CD4-positive, alpha-beta T cell (primary cell): Measurements from ENCODE around the gene NRGN. TPM values are rescaled to one million over a fixed set of nuclear protein-coding genes. Genes with fewer than 3 reads are reported as not detected.

ENCODE experiments used
- ATAC-seq: fragments of 200-7000 bp; cut with Tn5 transposase; one replicate; pipeline ENCODE4 v1.10.0; 2022; ENCODE audit warnings: mild to moderate bottlenecking; ENCODE audit not compliant: poor library complexity
- CTCF ChIA-PET: fragments of 350-600 bp; sonication (Branson Sonifier 250); formaldehyde crosslinking; loops from one replicate; lab custom pipeline; 2021; ENCODE audit warnings: antibody characterized with exemption, inconsistent platforms; lab: Charles Lee
- POLR2A ChIA-PET: fragments of 350-600 bp; sonication (Branson Sonifier 250); formaldehyde crosslinking; loops from one replicate; lab custom pipeline; 2021; ENCODE audit warnings: antibody characterized with exemption, inconsistent platforms; lab: Charles Lee
- DNase-seq, 14 experiments: peaks; one replicate each; pipeline ENCODE4 v3.0.0-alpha.2; 2013 to 2020; ENCODE audit warnings: mixed read lengths in 2 of 14
- H3K27ac ChIP-seq, 2 donors: one replicate each; pipeline versions ENCODE4 v1.5.1 to v1.7.0; 2013; ENCODE audit warnings: low read length in 2 of 2, low read depth in 1 of 2, mild to moderate bottlenecking in 1 of 2
- H3K27me3 ChIP-seq, 2 experiments: 1 replicate in 1 of 2; 2 replicates in 1 of 2; pipeline versions ENCODE4 v1.6.1 to v1.7.0; 2013; ENCODE audit warnings: low read length in 2 of 2, control low read depth in 1 of 2, mild to moderate bottlenecking in 1 of 2, moderate library complexity in 1 of 2; ENCODE audit not compliant: insufficient read depth in 2 of 2, control insufficient read depth in 1 of 2
- H3K36me3 ChIP-seq: one replicate; pipeline ENCODE4 v1.6.1; 2013; ENCODE audit warnings: low read length, control low read depth; ENCODE audit not compliant: insufficient read depth
- H3K4me1 ChIP-seq: one replicate; pipeline ENCODE4 v1.6.1; 2013; ENCODE audit warnings: low read length, control low read depth; ENCODE audit not compliant: insufficient read depth
- H3K4me3 ChIP-seq: one replicate; pipeline ENCODE4 v1.5.1; 2013; ENCODE audit warnings: mild to moderate bottlenecking, low read length, moderate library complexity
- H3K9me3 ChIP-seq, 2 experiments: 1 replicate in 1 of 2; 2 replicates in 1 of 2; pipeline versions ENCODE4 v1.6.1 to v1.7.0; 2013; ENCODE audit warnings: low read length in 2 of 2, mild to moderate bottlenecking in 2 of 2, control low read depth in 1 of 2, moderate library complexity in 1 of 2; ENCODE audit not compliant: control insufficient read depth in 1 of 2, insufficient read depth in 1 of 2
- H3K27ac Mint-ChIP-seq: one replicate; pipeline ENCODE4 v1.8.0; 2020; ENCODE audit warnings: mixed read lengths
- H3K27me3 Mint-ChIP-seq: one replicate; pipeline ENCODE4 v1.8.0; 2021; ENCODE audit warnings: mixed read lengths
- H3K36me3 Mint-ChIP-seq: one replicate; pipeline ENCODE4 v1.8.0; 2021; ENCODE audit warnings: low read depth, mixed read lengths
- H3K4me1 Mint-ChIP-seq: one replicate; pipeline ENCODE4 v1.8.0; 2021; ENCODE audit warnings: low read depth, mixed read lengths
- H3K4me3 Mint-ChIP-seq: one replicate; pipeline ENCODE4 v1.8.0; 2020; ENCODE audit warnings: mild to moderate bottlenecking, mixed read lengths
- H3K9me3 Mint-ChIP-seq: one replicate; pipeline ENCODE4 v1.8.0; 2020; ENCODE audit warnings: mixed read lengths
- CTCF ChIP-seq: fragments of 200-600 bp; IDR thresholded peaks from one replicate; pipeline ENCODE4 v1.8.0; 2022; ENCODE audit warnings: antibody characterized with exemption, mild to moderate bottlenecking
- intact Hi-C, 2 experiments: fragments of 100-400 bp; cut with DNase I in 1 of 2; cut with micrococcal nuclease in 1 of 2; formaldehyde crosslinking; loops; one replicate each; pipeline versions ENCODE4 v1.15.1 to v1.9.0; 2023 to 2025; cut with DNase I, micrococcal nuclease
- polyA plus RNA-seq, 2 donors: library from polyadenylated mRNA; unstranded; fragments of 120-200 nt; gene quantifications; one replicate each; pipeline ENCODE4 v1.2.1, GENCODE V29; 2013
- total RNA-seq, 174 experiments: library from RNA in 2 of 174; stranded (reverse) in 2 of 174; gene quantifications; one replicate each; pipeline ENCODE4 v1.2.3 and lab custom pipeline; 2021 to 2026

Gene NRGN
- total RNA-seq (1 to 10 TPM in 1 of 2 experiments, under 1 TPM in 1; 0.84 to 1.4 TPM), total RNA-seq (lab: John Stamatoyannopoulos, UW) (0 to 4.0 (median 0.24) reads per million in 172 experiments)
- polyA plus RNA-seq (2013, experiment 1 of 2): 11.9 TPM
- polyA plus RNA-seq (2013, experiment 2 of 2): 19.2 TPM

DNA sequence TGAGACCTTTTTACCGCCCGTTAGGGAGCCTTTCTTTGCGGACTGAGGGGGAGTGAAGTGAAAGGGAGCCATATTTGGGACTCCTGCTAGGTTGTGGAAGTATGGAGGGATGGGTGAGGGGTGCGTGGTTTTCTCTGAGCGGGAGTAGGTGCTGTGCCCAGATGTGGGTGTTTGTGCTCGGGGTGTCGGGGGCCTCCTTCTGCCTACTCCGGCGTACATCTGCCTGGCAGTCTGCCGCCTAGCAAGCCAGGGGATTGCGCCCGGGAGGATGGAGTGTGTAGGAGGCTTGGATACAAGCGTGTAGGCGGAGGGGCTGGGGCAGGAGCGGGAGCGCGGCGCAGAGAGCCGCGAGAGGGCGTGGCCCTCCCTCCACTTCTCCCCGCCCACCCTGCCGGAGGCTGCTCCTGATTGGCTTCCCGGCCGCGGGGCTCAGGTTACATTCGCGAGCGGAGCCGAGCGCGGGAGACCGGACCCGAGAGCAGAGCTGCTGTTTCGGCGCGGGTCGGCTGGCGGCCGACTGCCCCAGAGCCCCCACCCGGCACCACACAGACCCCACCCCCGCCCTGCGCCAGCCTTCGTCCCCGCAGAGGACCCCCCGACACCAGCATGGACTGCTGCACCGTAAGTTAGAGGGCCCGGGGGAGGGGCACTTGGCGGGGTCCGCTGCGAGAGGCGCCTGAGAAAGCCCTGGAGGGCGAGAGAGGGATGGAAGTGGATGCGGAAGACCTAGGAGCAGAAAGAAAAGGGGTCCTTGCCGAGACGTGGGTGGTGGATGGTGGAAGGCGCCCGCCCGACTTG lies at the start of gene NRGN:
NRGN (plus strand) TSS at position 464 of the 798 bp plus-strand sequence; CDS start at position 607, 143 bp downstream.
- H3K4me1 ChIP-seq: peaks cover 16% of the 10 kb centered on the region
- H3K27me3 ChIP-seq: peaks cover 0 to 6% of the 10 kb centered on the region in 2 experiments
- Mint-ChIP-seq H3K27ac (no peak within 1 kb of the TSS), H3K4me3 (peak within 1 kb of the TSS; percentile 83), H3K9me3 (no peaks in the 10 kb centered on the region), H3K4me1 (peaks cover 21% of the 10 kb centered on the region), H3K27me3 (peaks cover 7% of the 10 kb centered on the region), H3K36me3 (no peaks in the 10 kb centered on the region)
- no peaks in the 10 kb centered on the region for H3K9me3 ChIP-seq
- H3K27ac ChIP-seq: no peak within 1 kb of the TSS
- ATAC-seq (peak; percentile 92), DNase-seq (peak; percentile 68 to 90 (median 80))
- POLR2A ChIA-PET: interaction anchor here (0.6 to 1.3 kb wide), 3 partner anchors 12 to 71 kb away, joined by 3 to 6 read pairs (median 5); partner anchors contain the start of gene VSIG2
- CTCF ChIA-PET: interaction anchor here (0.9 to 2.4 kb wide), 5 partner anchors 19 to 70 kb away, joined by 3 to 10 read pairs (median 6); partner anchors contain the start of genes SIAE and SPA17
- H3K36me3 ChIP-seq: no peaks in the 10 kb centered on the region
- peak within 1 kb of the TSS; percentile 64 for H3K4me3 ChIP-seq
- intact Hi-C loops: loop anchor here in 1 of 2 experiments (2.0 to 10.0 kb wide), 2 partner anchors 67 to 215 kb away; partner anchors contain the start of genes CCDC15, SIAE and SPA17
- no peak for TF ChIP-seq CTCF

- no peak overlapping the region for H3K27ac Mint-ChIP-seq
- no peak for TF ChIP-seq CTCF
- ChIA-PET CTCF (no interaction called here), POLR2A (no interaction called here)
- no peaks in the 10 kb centered on the region for H3K27me3 Mint-ChIP-seq
- no peak overlapping the region for H3K4me3 Mint-ChIP-seq
- H3K4me1 Mint-ChIP-seq: no peaks in the 10 kb centered on the region
- Histone ChIP-seq H3K27me3 (no peaks in the 10 kb centered on the region), H3K27ac (no peak overlapping the region), H3K9me3 (no peaks in the 10 kb centered on the region), H3K4me1 (no peaks in the 10 kb centered on the region), H3K36me3 (no peaks in the 10 kb centered on the region), H3K4me3 (no peak overlapping the region)
- DNase-seq: no peak
- H3K9me3 Mint-ChIP-seq: no peaks in the 10 kb centered on the region
- ATAC-seq: no peak
- intact Hi-C loops: no loop called here
- H3K36me3 Mint-ChIP-seq: no peaks in the 10 kb centered on the region
These were observed 46.6 kb upstream of the NRGN start for GRCh38 chr11:124693142-124693541.

DNA sequence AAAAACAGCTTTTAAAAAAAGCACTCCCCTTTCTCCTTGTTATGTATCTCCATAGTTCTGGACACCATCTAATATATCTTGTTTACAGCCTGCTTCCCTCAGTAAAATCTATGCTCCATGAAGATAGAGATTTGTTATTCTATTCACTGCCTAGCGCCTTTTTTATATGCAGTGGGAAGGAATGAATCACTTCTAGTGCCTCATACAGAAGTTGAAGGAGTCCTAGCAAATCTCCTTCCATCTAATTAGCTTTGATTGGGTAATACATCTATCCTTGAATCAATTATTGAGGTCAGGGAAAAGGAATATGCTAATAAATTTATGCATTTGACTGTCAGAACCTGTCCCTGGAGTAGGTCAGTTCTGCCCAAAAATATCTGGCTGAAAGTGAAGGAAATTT lies 40.2 kb upstream of the NRGN start:
- intact Hi-C loops: no loop called here
- no peak for DNase-seq
- Histone ChIP-seq H3K9me3 (no peaks in the 10 kb centered on the region), H3K4me3 (no peak overlapping the region), H3K27me3 (peaks cover 0 to 3% of the 10 kb centered on the region in 2 experiments), H3K4me1 (no peaks in the 10 kb centered on the region), H3K27ac (no peak overlapping the region), H3K36me3 (no peaks in the 10 kb centered on the region)
- H3K4me1 Mint-ChIP-seq: no peaks in the 10 kb centered on the region
- H3K27ac Mint-ChIP-seq: no peak overlapping the region
- ChIA-PET CTCF (no interaction called here), POLR2A (no interaction called here)
- no peak for ATAC-seq
- H3K4me3 Mint-ChIP-seq: no peak overlapping the region
- no peak for TF ChIP-seq CTCF
- H3K9me3 Mint-ChIP-seq: peaks cover 9% of the 10 kb centered on the region
- H3K27me3 Mint-ChIP-seq: peaks cover 16% of the 10 kb centered on the region
- H3K36me3 Mint-ChIP-seq: peaks cover 7% of the 10 kb centered on the region
